Trophoblast cell (in vitro differentiated cells and primary cell): ENCODE measurements around the gene PPP2R2C.

ENCODE experiments used
- DNase-seq, 2 donors: peaks; one replicate each; pipeline ENCODE4 v3.0.0-alpha.2; 2016
- H2AFZ ChIP-seq: 2 replicates; pipeline ENCODE4 v1.6.1; 2013; ENCODE audit warnings: low read length, moderate library complexity, mild to moderate bottlenecking; ENCODE audit not compliant: insufficient read depth, poor library complexity
- H2AK5ac ChIP-seq: 2 replicates; pipeline ENCODE4 v1.6.1; 2013; ENCODE audit warnings: mild to moderate bottlenecking, low read length
- H2BK120ac ChIP-seq: 2 replicates; pipeline ENCODE4 v1.6.1; 2013; ENCODE audit warnings: low read length, mild to moderate bottlenecking, moderate library complexity; ENCODE audit not compliant: insufficient read depth, poor library complexity
- H2BK12ac ChIP-seq: 2 replicates; pipeline ENCODE4 v1.6.1; 2013; ENCODE audit warnings: mild to moderate bottlenecking, low read length, moderate library complexity
- H2BK5ac ChIP-seq: 2 replicates; pipeline ENCODE4 v1.6.1; 2013; ENCODE audit warnings: low read length, low read depth, moderate library complexity, mild to moderate bottlenecking; ENCODE audit not compliant: poor library complexity
- H3K14ac ChIP-seq: 2 replicates; pipeline ENCODE4 v1.6.1; 2013; ENCODE audit warnings: mild to moderate bottlenecking, low read length
- H3K18ac ChIP-seq: 2 replicates; pipeline ENCODE4 v1.6.1; 2013; ENCODE audit warnings: mild to moderate bottlenecking, low read length
- H3K23ac ChIP-seq: 2 replicates; pipeline ENCODE4 v1.6.1; 2013; ENCODE audit warnings: low read length
- H3K27ac ChIP-seq: 2 replicates; pipeline ENCODE4 v1.5.1; 2013; ENCODE audit warnings: low read depth, mild to moderate bottlenecking, inconsistent platforms, low read length, moderate library complexity
- H3K27me3 ChIP-seq: 2 replicates; pipeline ENCODE4 v1.6.1; 2013; ENCODE audit warnings: inconsistent platforms, mild to moderate bottlenecking, low read length, moderate library complexity; ENCODE audit not compliant: insufficient read depth
- H3K36me3 ChIP-seq, 2 experiments: 1 replicate in 1 of 2; 2 replicates in 1 of 2; pipeline ENCODE4 v1.6.1; 2013; ENCODE audit warnings: low read length in 2 of 2, mild to moderate bottlenecking in 2 of 2, moderate library complexity in 1 of 2; ENCODE audit not compliant: insufficient read depth in 2 of 2, control insufficient read depth in 1 of 2
- H3K4ac ChIP-seq: 2 replicates; pipeline ENCODE4 v1.6.1; 2013; ENCODE audit warnings: low read depth, mild to moderate bottlenecking, low read length, moderate library complexity
- H3K4me1 ChIP-seq, 2 experiments: 1 replicate in 1 of 2; 2 replicates in 1 of 2; pipeline ENCODE4 v1.6.1; 2013; ENCODE audit warnings: low read length in 2 of 2, mild to moderate bottlenecking in 2 of 2, moderate library complexity in 1 of 2; ENCODE audit not compliant: insufficient read depth in 2 of 2, control insufficient read depth in 1 of 2
- H3K4me2 ChIP-seq: 2 replicates; pipeline ENCODE4 v1.6.1; 2013; ENCODE audit warnings: inconsistent platforms, mild to moderate bottlenecking, low read length, moderate library complexity
- H3K4me3 ChIP-seq: 2 replicates; pipeline ENCODE4 v1.5.1; 2013; ENCODE audit warnings: mild to moderate bottlenecking, low read depth, low read length, inconsistent platforms
- H3K79me1 ChIP-seq: one replicate; pipeline ENCODE4 v1.6.1; 2013; ENCODE audit warnings: low read length
- H3K79me2 ChIP-seq: 2 replicates; pipeline ENCODE4 v1.6.1; 2013; ENCODE audit warnings: low read length, mild to moderate bottlenecking; ENCODE audit not compliant: control insufficient read depth, insufficient read depth, poor library complexity
- H3K9ac ChIP-seq: 2 replicates; pipeline ENCODE4 v1.6.1; 2013; ENCODE audit warnings: mild to moderate bottlenecking, low read length
- H3K9me3 ChIP-seq: 2 replicates; pipeline ENCODE4 v1.6.1; 2013; ENCODE audit warnings: low read depth, mild to moderate bottlenecking, control low read depth, inconsistent platforms, low read length; ENCODE audit not compliant: insufficient read depth
- H4K12ac ChIP-seq: 2 replicates; pipeline ENCODE4 v1.6.1; 2013; ENCODE audit warnings: low read depth, mild to moderate bottlenecking, low read length, moderate library complexity
- H4K8ac ChIP-seq: 2 replicates; pipeline ENCODE4 v1.6.1; 2013; ENCODE audit warnings: low read depth, mild to moderate bottlenecking, low read length, moderate library complexity
- H4K91ac ChIP-seq: one replicate; pipeline ENCODE4 v1.6.1; 2013; ENCODE audit warnings: low read depth, mild to moderate bottlenecking, low read length, moderate library complexity
- WGBS: extraction: QIAGEN DNeasy Blood & Tissue Kit; methylation state at CpG from one replicate; pipeline ENCODE4 v1.1.7; 2013; ENCODE audit warnings: missing lambda C conversion rate; ENCODE audit not compliant: insufficient read length, insufficient coverage; ENCODE audit errors: extremely low coverage; 5-methylcytosine and 5-hydroxymethylcytosine counted together

Gene PPP2R2C

GRCh38 chr4:6309777-6310176 is 162.6 kb downstream of the PPP2R2C start:
- H3K4me1 ChIP-seq, result peaks cover 13 to 28% of the 10 kb centered on the region in 2 experiments
- H3K4ac ChIP-seq, result no peak overlapping the region
- no peaks in the 10 kb centered on the region for H3K79me2 ChIP-seq
- H4K8ac ChIP-seq, result no peak overlapping the region
- peaks cover 4% of the 10 kb centered on the region for H3K9me3 ChIP-seq
- WGBS, result no CpG with 5 or more reads among the region's 7 CpGs
- peak overlapping the region; percentile 80 for H3K4me2 ChIP-seq
- no peak overlapping the region for H4K12ac ChIP-seq
- DNase-seq, result no peak
- no peak overlapping the region for H3K27ac ChIP-seq
- no peak overlapping the region for H2BK12ac ChIP-seq
- H2BK120ac ChIP-seq, result no peak overlapping the region
- H2BK5ac ChIP-seq, result no peak overlapping the region
- peaks cover 0 to 1% of the 10 kb centered on the region in 2 experiments for H3K36me3 ChIP-seq
- no peak overlapping the region for H3K14ac ChIP-seq
- peaks cover 3% of the 10 kb centered on the region for H3K27me3 ChIP-seq
- H3K18ac ChIP-seq, result no peak overlapping the region
- no peak overlapping the region for H3K9ac ChIP-seq
- H3K79me1 ChIP-seq, result peaks cover 13% of the 10 kb centered on the region
- no peak overlapping the region for H3K4me3 ChIP-seq
- no peak overlapping the region for H3K23ac ChIP-seq
- no peak overlapping the region for H2AK5ac ChIP-seq
- no peak overlapping the region for H2AFZ ChIP-seq
- H4K91ac ChIP-seq, result no peak overlapping the region

GRCh38 chr4:6308899-6309643 is 163.3 kb downstream of the PPP2R2C start:
- peaks cover 3% of the 10 kb centered on the region for H3K27me3 ChIP-seq
- H2BK12ac ChIP-seq, result peak overlapping the region; percentile 65
- no peak overlapping the region for H3K4ac ChIP-seq
- H3K9me3 ChIP-seq, result peaks cover 4% of the 10 kb centered on the region
- H2AFZ ChIP-seq, result peak overlapping the region; percentile 50
- no peak overlapping the region for H3K27ac ChIP-seq
- no peak for DNase-seq
- no peak overlapping the region for H2BK5ac ChIP-seq
- H3K23ac ChIP-seq, result no peak overlapping the region
- no peaks in the 10 kb centered on the region for H3K79me2 ChIP-seq
- peak overlapping the region; percentile 68 for H3K4me3 ChIP-seq
- H4K8ac ChIP-seq, result peak overlapping the region; percentile 71
- H3K4me2 ChIP-seq, result peak overlapping the region; percentile 80
- H3K9ac ChIP-seq, result no peak overlapping the region
- H2BK120ac ChIP-seq, result peak overlapping the region; percentile 18
- peak overlapping the region; percentile 40 for H4K12ac ChIP-seq
- no CpG with 5 or more reads among the region's 65 CpGs for WGBS
- peaks cover 13% of the 10 kb centered on the region for H3K79me1 ChIP-seq
- H3K36me3 ChIP-seq, result peaks cover 5 to 7% of the 10 kb centered on the region in 2 experiments
- H3K18ac ChIP-seq, result peak overlapping the region; percentile 55
- peak overlapping the region; percentile 26 for H4K91ac ChIP-seq
- H3K4me1 ChIP-seq, result peaks cover 9 to 23% of the 10 kb centered on the region in 2 experiments
- H2AK5ac ChIP-seq, result no peak overlapping the region
- H3K14ac ChIP-seq, result peak overlapping the region; percentile 76

DNA sequence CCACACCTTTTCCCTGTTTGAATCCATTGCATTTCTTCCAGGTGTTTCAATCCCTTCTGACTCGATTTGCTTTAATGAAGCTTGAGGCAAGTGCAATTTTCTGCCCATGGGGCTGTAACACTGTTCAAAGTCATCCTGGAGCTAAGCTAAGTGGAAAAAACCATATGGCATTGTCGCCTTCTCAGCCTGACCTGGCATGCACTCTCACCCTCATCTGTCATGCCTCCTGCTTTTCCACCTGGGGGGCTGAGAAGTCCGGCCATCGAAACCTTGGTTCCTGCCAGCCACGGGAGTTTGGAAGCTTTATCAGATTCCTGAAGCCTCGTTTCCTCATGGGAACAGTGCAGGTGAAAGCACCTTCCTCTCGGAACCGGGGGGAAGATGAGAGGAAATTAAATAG is 164.5 kb downstream of the PPP2R2C start:
- Histone ChIP-seq H3K4ac (no peak overlapping the region), H3K9ac (no peak overlapping the region), H2AK5ac (no peak overlapping the region), H3K79me2 (no peaks in the 10 kb centered on the region), H3K14ac (no peak overlapping the region), H2BK12ac (no peak overlapping the region), H4K12ac (no peak overlapping the region), H4K8ac (no peak overlapping the region), H3K4me3 (no peak overlapping the region), H3K27me3 (peaks cover 3% of the 10 kb centered on the region), H3K9me3 (peaks cover 4% of the 10 kb centered on the region), H2BK120ac (no peak overlapping the region), H3K27ac (no peak overlapping the region), H3K36me3 (peaks cover 17 to 18% of the 10 kb centered on the region in 2 experiments), H3K4me1 (peaks cover 7 to 15% of the 10 kb centered on the region in 2 experiments), H3K79me1 (peaks cover 10% of the 10 kb centered on the region), H2BK5ac (no peak overlapping the region), H3K23ac (no peak overlapping the region), H2AFZ (no peak overlapping the region), H3K18ac (no peak overlapping the region), H4K91ac (no peak overlapping the region), H3K4me2 (no peak overlapping the region)
- no peak for DNase-seq
- WGBS, result no CpG with 5 or more reads among the region's 8 CpGs

- Histone ChIP-seq H3K18ac (no peak overlapping the region), H4K12ac (no peak overlapping the region), H4K8ac (no peak overlapping the region), H3K36me3 (peaks cover 24% of the 10 kb centered on the region in 2 experiments), H4K91ac (no peak overlapping the region), H2AFZ (no peak overlapping the region), H2BK12ac (no peak overlapping the region), H2BK120ac (no peak overlapping the region), H3K4me1 (peaks cover 3 to 11% of the 10 kb centered on the region in 2 experiments), H3K27ac (no peak overlapping the region), H2BK5ac (no peak overlapping the region), H3K4me3 (no peak overlapping the region), H3K79me2 (no peaks in the 10 kb centered on the region), H3K23ac (no peak overlapping the region), H3K9ac (no peak overlapping the region), H3K9me3 (peaks cover 4% of the 10 kb centered on the region), H2AK5ac (no peak overlapping the region), H3K27me3 (peaks cover 3% of the 10 kb centered on the region), H3K4ac (no peak overlapping the region), H3K4me2 (no peak overlapping the region), H3K14ac (no peak overlapping the region), H3K79me1 (peaks cover 8% of the 10 kb centered on the region)
- no CpG with 5 or more reads among the region's 12 CpGs for WGBS
- DNase-seq, result no peak
These were observed 165.2 kb downstream of the PPP2R2C start for GRCh38 chr4:6307230-6307629.
